Urothelium cell line (cell line): ENCODE measurements around the gene INPP1.
"Not testable (repeated sequence)": the region's sequence is repeated elsewhere in the genome, so short reads cannot be mapped to it uniquely, and the experiment has no call there.

ENCODE experiments used
- DNase-seq: peaks from one replicate; pipeline ENCODE4 v3.0.0; 2011; ENCODE audit warnings: low spot score, mixed read lengths
- FAIRE-seq: peaks from 2 replicates; lab custom pipeline; 2011; peaks lifted over from hg19 to GRCh38; lab: Jason Lieb, UNC

Gene INPP1

GRCh38 chr2:190333395-190333794, 10.0 kb upstream of the INPP1 start:
- DNase-seq (no peak), FAIRE-seq (no peak)

- no peak for FAIRE-seq
Measured at GRCh38 chr2:190333928-190334327, 9.5 kb upstream of the INPP1 start.

GRCh38 chr2:190334479-190335224, 8.7 kb upstream of the INPP1 start:
- no peak for DNase-seq
- FAIRE-seq, result no peak

More at GRCh38 chr2:190333928-190334327, 9.5 kb upstream of the INPP1 start:
- no peak for DNase-seq

GRCh38 chr2:190335225-190335559, 8.2 kb upstream of the INPP1 start:
- DNase-seq (no peak), FAIRE-seq (no peak)

- FAIRE-seq, DNase-seq: not testable (repeated sequence)
Measured at GRCh38 chr2:190335584-190335983, 7.8 kb upstream of the INPP1 start.

- no peak for FAIRE-seq
Measured at GRCh38 chr2:190336420-190336819, 7.0 kb upstream of the INPP1 start.

GRCh38 chr2:190338453-190338852, 4.9 kb upstream of the INPP1 start:
- no peak for FAIRE-seq
- no peak for DNase-seq

More at GRCh38 chr2:190336420-190336819, 7.0 kb upstream of the INPP1 start:
- no peak for DNase-seq

GRCh38 chr2:190339394-190339793, 4.0 kb upstream of the INPP1 start:
- FAIRE-seq (no peak), DNase-seq (no peak)

- no peak for FAIRE-seq
Measured at GRCh38 chr2:190340369-190340768, 3.0 kb upstream of the INPP1 start.

GRCh38 chr2:190342611-190343010, 778 bp upstream of the INPP1 start:
- DNase-seq, result no peak
- no peak for FAIRE-seq

More at GRCh38 chr2:190340369-190340768, 3.0 kb upstream of the INPP1 start:
- DNase-seq, result no peak

- FAIRE-seq (no peak), DNase-seq (no peak)
Measured at GRCh38 chr2:190343089-190343535, 277 bp upstream of the INPP1 start.

- DNase-seq (peak; percentile 64), FAIRE-seq (no peak)
Measured at GRCh38 chr2:190344276-190344827, 963 bp downstream of the INPP1 start.

- DNase-seq (no peak), FAIRE-seq (no peak)
Measured at GRCh38 chr2:190350371-190350770, 7.0 kb downstream of the INPP1 start.

GRCh38 chr2:190351955-190352354, 8.6 kb downstream of the INPP1 start:
- DNase-seq (no peak), FAIRE-seq (no peak)

- FAIRE-seq, result no peak
- no peak for DNase-seq
Measured at GRCh38 chr2:190352668-190353536, 9.5 kb downstream of the INPP1 start.

- FAIRE-seq, result no peak
- no peak for DNase-seq
Measured at GRCh38 chr2:190353537-190353899, 10.1 kb downstream of the INPP1 start.

- FAIRE-seq (no peak), DNase-seq (no peak)
Measured at GRCh38 chr2:190354003-190354690, 10.8 kb downstream of the INPP1 start.

- no peak for FAIRE-seq
- no peak for DNase-seq
Measured at GRCh38 chr2:190355968-190356644, 12.7 kb downstream of the INPP1 start.

- FAIRE-seq, result no peak
- no peak for DNase-seq
Measured at GRCh38 chr2:190357600-190357999, 14.2 kb downstream of the INPP1 start.

GRCh38 chr2:190358655-190359448, 15.5 kb downstream of the INPP1 start:
- FAIRE-seq, DNase-seq: not testable (repeated sequence)
